Astrocyte of the cerebellum (primary cell): Measurements from ENCODE around the gene SLC39A10.
A peak's percentile ranks its signal among the peaks of the same experiment; 100 is the strongest.

ENCODE experiments used
- DNase-seq: peaks from one replicate; pipeline ENCODE4 v3.0.0-alpha.2; 2011; ENCODE audit warnings: low read depth
- H3K4me3 ChIP-seq: 2 replicates; pipeline ENCODE4 v1.5.1; 2011; ENCODE audit warnings: mild to moderate bottlenecking, low read depth, low read length, moderate library complexity
- CTCF ChIP-seq: IDR thresholded peaks from 2 replicates; pipeline ENCODE4 v1.5.1; 2012; ENCODE audit warnings: low read length, low read depth, moderate library complexity, mild to moderate bottlenecking; ENCODE audit errors: missing control alignments
- in situ Hi-C: cut with HindIII; loops from 2 replicates; pipeline ENCODE4 v1.10.0; 2017; ENCODE audit warnings: low sequenced_read_pairs

The SLC39A10 gene

GRCh38 chr2:195656859-195657633 lies at the start of gene SLC39A10:
Gene SLC39A10 (plus strand): TSS chr2:195657226. CDS start chr2:195680043, 22,817 bp downstream.
- in situ Hi-C loops = no loop called here
- TF ChIP-seq CTCF = no peak
- DNase-seq = peak; percentile 96
- H3K4me3 ChIP-seq = peak within 1 kb of the TSS; percentile 90

GRCh38 chr2:195608768-195609454 lies 48.1 kb upstream of the SLC39A10 start:
- no peak for DNase-seq
- H3K4me3 ChIP-seq = no peak overlapping the region
- TF ChIP-seq CTCF = no peak
- in situ Hi-C loops = no loop called here

GRCh38 chr2:195610717-195611116 lies 46.3 kb upstream of the SLC39A10 start:
- TF ChIP-seq CTCF = no peak
- no peak overlapping the region for H3K4me3 ChIP-seq
- DNase-seq = no peak
- in situ Hi-C loops = no loop called here

GRCh38 chr2:195612611-195613495 lies 44.2 kb upstream of the SLC39A10 start:
- peak overlapping the region; percentile 17 for H3K4me3 ChIP-seq
- TF ChIP-seq CTCF = no peak
- in situ Hi-C loops = no loop called here
- peak; percentile 72 for DNase-seq

- in situ Hi-C loops = no loop called here
These were observed 43.1 kb upstream of the SLC39A10 start for GRCh38 chr2:195613922-195614321.

More at GRCh38 chr2:195613922-195614321, 43.1 kb upstream of the SLC39A10 start:
- TF ChIP-seq CTCF = no peak
- DNase-seq = peak; percentile 36
- H3K4me3 ChIP-seq = no peak overlapping the region
